ENCODE data around the gene IL16.

Gene IL16

DNA sequence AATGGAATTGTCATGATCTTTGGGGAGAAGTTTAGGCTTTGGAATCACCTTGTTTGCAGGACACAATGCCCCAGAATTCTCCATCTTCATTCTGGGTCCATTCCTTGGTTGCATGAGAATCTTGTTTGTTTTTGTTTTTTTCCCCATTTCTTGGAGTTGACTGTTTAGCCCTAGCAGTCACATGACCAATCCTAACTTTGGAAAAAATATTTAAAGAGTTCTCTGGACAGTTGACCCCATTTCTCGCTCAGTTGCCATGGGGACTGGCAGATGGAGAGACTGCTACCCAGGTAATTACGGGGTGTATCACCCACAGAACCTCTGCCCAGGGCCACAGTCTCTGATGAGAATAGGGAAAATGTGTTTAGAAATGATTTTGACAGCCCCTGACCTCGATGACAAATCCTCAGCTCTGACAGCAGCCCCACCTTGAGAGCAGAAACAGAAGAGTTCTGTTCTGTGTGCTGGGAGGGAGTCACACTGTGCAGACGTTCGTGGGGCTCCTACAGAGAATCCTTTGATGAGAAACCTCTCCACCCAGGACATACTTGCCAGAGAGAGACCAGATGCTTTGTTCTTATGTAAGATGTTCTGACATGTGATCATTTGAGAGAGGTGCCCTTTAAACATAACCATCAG is 57.7 kb downstream of the IL16 start:
- ATAC-seq (ENCODE audit: insufficient read depth, low read depth) (no peak), DNase-seq (no peak)
- Histone ChIP-seq H3K27ac (ENCODE audit: low read length) (no peak overlapping the region), H3K9ac (ENCODE audit: low read depth, low read length) (no peak overlapping the region), H3K4me1 (ENCODE audit: insufficient read depth, low read length) (no peaks in the 10 kb centered on the region), H3K4me2 (ENCODE audit: insufficient read depth, low read length) (no peak overlapping the region), H3K4me3 (ENCODE audit: low read depth in 1 of 2, low read length in 2 of 2) (no peak overlapping the region), H4K20me1 (ENCODE audit: insufficient read depth, low read length) (no peaks in the 10 kb centered on the region), H3K9me3 (ENCODE audit: insufficient read depth, low read length, severe bottlenecking) (no peaks in the 10 kb centered on the region), H2AFZ (ENCODE audit: low read depth, low read length) (no peak overlapping the region), H3K79me2 (ENCODE audit: insufficient read depth, low read length) (no peaks in the 10 kb centered on the region), H3K27me3 (ENCODE audit: insufficient read depth, low read length, poor library complexity) (no peaks in the 10 kb centered on the region), H3K36me3 (ENCODE audit: insufficient read depth, low read length) (no peaks in the 10 kb centered on the region)
- no peak for TF ChIP-seq EZH2 (IDR thresholded peaks at IDR 0.05; ENCODE audit: borderline replicate concordance, low read depth, low read length, severe bottlenecking)
- TF ChIP-seq CTCF (IDR thresholded peaks at IDR 0.05; ENCODE audit: borderline replicate concordance, extremely low read depth, low read length, poor library complexity, severe bottlenecking), result no peak

DNA sequence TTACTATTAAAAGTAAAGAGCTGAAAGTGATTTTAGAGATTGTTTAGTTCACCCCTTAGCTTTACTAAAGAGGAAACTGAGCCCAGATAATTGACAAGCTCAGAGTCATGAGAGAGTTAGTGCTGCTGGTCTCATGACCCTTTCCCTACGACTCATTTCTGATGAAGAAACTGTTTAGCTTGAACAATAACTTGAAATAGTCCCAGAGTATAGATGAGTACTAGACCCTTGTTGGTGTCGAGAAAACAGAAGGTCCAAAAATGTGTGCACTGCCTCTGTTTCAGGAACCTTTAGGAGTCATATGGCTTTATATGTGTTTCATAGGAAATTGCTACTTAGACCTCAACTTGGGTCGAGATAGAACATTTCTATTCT is 58.2 kb downstream of the IL16 start:
- ATAC-seq (ENCODE audit: insufficient read depth, low read depth) (no peak), DNase-seq (no peak)
- Histone ChIP-seq H3K9me3 (ENCODE audit: insufficient read depth, low read length, severe bottlenecking) (no peaks in the 10 kb centered on the region), H3K9ac (ENCODE audit: low read depth, low read length) (no peak overlapping the region), H2AFZ (ENCODE audit: low read depth, low read length) (no peak overlapping the region), H3K4me1 (ENCODE audit: insufficient read depth, low read length) (no peaks in the 10 kb centered on the region), H3K79me2 (ENCODE audit: insufficient read depth, low read length) (no peaks in the 10 kb centered on the region), H4K20me1 (ENCODE audit: insufficient read depth, low read length) (no peaks in the 10 kb centered on the region), H3K27ac (ENCODE audit: low read length) (no peak overlapping the region), H3K27me3 (ENCODE audit: insufficient read depth, low read length, poor library complexity) (peaks cover 3% of the 10 kb centered on the region), H3K36me3 (ENCODE audit: insufficient read depth, low read length) (no peaks in the 10 kb centered on the region), H3K4me3 (ENCODE audit: low read depth in 1 of 2, low read length in 2 of 2) (no peak overlapping the region), H3K4me2 (ENCODE audit: insufficient read depth, low read length) (no peak overlapping the region)
- no peak for TF ChIP-seq CTCF (IDR thresholded peaks at IDR 0.05; ENCODE audit: borderline replicate concordance, extremely low read depth, low read length, poor library complexity, severe bottlenecking)

- no peak overlapping the region for H3K4me2 ChIP-seq (ENCODE audit: insufficient read depth, low read length)
- H3K4me3 ChIP-seq (ENCODE audit: low read depth in 1 of 2, low read length in 2 of 2), result no peak overlapping the region
- H3K9ac ChIP-seq (ENCODE audit: low read depth, low read length), result no peak overlapping the region
- H3K4me1 ChIP-seq (ENCODE audit: insufficient read depth, low read length), result no peaks in the 10 kb centered on the region
- no peaks in the 10 kb centered on the region for H4K20me1 ChIP-seq (ENCODE audit: insufficient read depth, low read length)
- peaks cover 4% of the 10 kb centered on the region for H3K27me3 ChIP-seq (ENCODE audit: insufficient read depth, low read length, poor library complexity)
- TF ChIP-seq EZH2 (IDR thresholded peaks at IDR 0.05; ENCODE audit: borderline replicate concordance, low read depth, low read length, severe bottlenecking), result no peak
- TF ChIP-seq CTCF (IDR thresholded peaks at IDR 0.05; ENCODE audit: borderline replicate concordance, extremely low read depth, low read length, poor library complexity, severe bottlenecking), result no peak
- DNase-seq, result no peak
- H3K9me3 ChIP-seq (ENCODE audit: insufficient read depth, low read length, severe bottlenecking), result no peaks in the 10 kb centered on the region
- no peak overlapping the region for H2AFZ ChIP-seq (ENCODE audit: low read depth, low read length)
- no peaks in the 10 kb centered on the region for H3K79me2 ChIP-seq (ENCODE audit: insufficient read depth, low read length)
- no peak for ATAC-seq (ENCODE audit: insufficient read depth, low read depth)
- no peak overlapping the region for H3K27ac ChIP-seq (ENCODE audit: low read length)
- no peaks in the 10 kb centered on the region for H3K36me3 ChIP-seq (ENCODE audit: insufficient read depth, low read length)
Observed at GRCh38 chr15:81255315-81255957, 58.8 kb downstream of the IL16 start.

All from DND-41 (cell line).